GM19397 (cell line): ENCODE data around the gene SLC9A2.
A peak's percentile ranks its signal among the peaks of the same experiment; 100 is the strongest.

Experiments
- ATAC-seq: cut with Tn5 transposase; IDR thresholded peaks from one replicate; pipeline ENCODE4 v1.9.1; 2021; ENCODE audit warnings: mild to moderate bottlenecking, moderate library complexity; ENCODE audit not compliant: unreplicated experiment

Gene SLC9A2

DNA sequence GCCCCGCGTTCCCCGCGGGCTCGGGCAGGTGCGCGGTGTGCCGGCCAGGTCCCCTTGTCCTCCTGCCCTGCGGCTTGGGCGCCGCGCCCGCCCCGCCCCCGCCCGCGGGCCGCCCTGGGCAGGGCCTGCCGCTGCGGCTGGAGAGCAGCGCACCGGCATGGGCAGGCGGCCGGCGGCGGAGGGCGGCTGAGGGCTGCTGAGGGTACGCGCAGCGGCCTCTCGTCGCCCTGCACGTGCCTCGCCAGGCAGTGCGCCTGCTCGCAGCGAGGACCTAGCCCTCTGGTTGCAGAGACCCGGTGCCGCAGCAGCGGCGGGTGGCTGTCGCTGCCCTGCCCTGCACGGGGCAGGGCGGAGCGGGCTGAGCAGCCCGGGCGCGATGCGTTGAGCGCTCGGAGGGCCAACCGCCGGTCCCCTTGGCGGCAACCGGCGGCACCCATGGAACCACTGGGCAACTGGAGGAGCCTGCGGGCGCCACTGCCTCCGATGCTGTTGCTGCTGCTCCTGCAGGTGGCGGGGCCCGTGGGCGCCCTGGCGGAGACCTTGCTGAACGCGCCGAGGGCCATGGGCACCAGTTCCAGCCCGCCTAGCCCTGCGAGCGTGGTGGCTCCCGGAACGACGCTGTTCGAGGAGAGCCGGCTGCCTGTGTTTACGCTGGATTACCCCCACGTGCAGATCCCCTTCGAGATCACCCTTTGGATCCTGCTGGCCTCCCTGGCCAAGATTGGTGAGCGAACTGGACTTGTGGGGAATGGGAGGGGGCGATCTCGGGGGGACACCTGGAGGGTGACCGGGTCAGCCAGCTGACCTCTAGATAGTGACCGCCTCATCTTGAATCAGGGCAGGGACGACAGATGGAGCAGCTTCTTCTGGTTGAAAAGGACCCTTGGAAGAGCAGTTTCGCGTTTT, at the start of gene SLC9A2:
SLC9A2 (plus strand) TSS at position 140 of the 906 bp plus-strand sequence; CDS start at position 436, 296 bp downstream.
- ATAC-seq, result no peak

DNA sequence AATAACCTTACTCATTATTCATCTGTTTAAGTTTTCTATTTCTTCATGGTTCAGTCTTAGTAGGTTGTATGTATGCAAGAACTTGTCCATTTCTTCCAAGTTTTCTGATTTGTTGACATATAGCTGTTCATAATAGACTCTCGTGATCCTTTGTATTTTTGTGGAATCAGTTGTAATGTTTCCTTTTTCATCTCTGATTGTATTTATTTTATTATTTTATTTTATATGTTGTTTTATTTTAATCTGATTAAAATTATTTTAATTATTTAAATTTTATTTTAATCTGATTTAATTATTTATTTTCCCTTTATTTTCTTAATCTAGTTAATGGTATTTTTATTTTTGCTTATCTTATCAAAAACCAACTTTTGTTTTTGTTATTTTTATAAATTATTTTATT, 43.5 kb upstream of the SLC9A2 start:
- ATAC-seq, result no peak

DNA sequence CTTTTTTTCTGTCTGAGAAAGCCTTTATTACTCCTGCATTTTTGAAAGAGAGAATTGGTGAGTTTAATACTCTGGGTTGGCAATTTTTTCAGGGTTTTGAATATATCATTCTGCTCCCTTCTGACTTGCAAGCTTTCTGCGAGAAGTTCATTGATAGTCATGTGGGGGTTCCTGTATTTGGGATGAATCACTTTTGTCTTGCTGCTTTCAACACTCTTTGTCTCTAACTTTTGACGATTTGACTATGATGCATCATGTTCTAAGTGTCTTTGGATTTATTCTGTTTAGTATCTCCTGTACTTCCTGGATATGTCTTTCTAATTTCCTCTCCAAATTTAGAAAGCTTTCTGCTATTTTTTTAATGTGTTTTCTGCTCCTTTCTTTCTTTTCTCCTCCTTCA, 41.0 kb upstream of the SLC9A2 start:
- ATAC-seq, result no peak

DNA sequence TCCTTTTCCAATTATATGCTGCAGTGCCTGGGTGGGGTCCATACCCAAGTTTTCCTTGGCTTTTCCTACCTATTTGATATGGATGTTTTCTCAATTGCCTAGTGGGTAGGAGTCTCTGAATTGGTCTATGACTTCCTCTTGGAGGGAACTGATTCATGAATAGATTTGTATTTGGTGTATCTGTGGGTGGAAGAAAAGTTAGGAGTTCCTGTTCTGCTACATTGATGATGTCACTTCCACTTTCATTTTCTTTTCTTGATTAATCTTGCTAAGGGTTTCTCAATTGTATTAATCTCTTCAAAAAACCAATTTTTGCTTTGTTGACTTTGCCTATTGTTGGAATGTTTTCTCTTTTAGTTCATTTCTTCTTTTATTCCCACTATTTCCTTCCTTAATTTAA, 37.4 kb upstream of the SLC9A2 start:
- ATAC-seq, result no peak

DNA sequence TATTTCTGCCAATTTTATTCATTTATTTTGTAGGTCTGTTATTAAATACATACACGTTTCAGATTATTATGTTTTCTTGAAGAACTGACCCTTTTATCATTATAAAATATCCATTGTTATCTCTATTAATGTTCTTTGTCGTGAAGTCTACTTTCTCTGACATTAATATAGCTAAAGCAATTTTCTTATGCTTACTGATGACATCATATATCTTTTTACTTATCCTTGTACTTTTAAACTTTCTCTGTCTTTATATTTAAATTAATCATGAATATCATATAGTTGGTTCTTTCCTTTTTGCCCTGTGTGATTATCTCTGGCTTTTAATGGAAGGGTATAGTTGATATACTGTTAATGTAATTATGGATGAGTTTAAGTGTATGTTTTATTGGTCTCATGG, 36.5 kb upstream of the SLC9A2 start:
- ATAC-seq, result no peak

DNA sequence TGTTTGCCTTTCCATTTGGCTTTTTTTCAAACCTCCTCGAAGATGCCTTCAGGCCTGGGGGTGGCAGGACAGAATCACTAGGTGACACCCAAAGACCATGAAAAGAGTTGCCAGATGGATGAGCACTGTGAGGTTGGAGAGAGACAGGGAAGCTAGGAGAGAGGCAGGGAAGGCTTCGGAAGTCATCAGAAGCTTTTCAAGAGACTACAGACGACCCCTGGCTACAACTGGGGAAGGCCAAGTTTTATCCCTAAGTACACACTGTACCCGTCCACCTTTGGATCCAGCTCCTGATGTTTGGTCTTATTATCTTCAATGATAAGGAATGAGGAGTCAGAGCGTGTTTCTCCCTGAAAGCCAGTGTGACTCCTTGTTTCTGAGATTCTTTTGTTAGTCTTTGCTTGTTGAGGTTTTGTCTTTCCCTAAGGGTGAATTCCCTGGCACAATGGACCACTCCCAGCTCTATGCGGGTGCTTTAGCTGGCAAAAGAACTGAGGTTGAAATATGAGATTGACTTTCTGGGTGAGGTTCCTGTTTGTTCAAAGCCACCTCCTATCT, 33.4 kb upstream of the SLC9A2 start:
- ATAC-seq, result no peak

GRCh38 chr2:102588213-102588939, 31.0 kb upstream of the SLC9A2 start:
- no peak for ATAC-seq

GRCh38 chr2:102589444-102589843, 29.9 kb upstream of the SLC9A2 start:
- no peak for ATAC-seq

DNA sequence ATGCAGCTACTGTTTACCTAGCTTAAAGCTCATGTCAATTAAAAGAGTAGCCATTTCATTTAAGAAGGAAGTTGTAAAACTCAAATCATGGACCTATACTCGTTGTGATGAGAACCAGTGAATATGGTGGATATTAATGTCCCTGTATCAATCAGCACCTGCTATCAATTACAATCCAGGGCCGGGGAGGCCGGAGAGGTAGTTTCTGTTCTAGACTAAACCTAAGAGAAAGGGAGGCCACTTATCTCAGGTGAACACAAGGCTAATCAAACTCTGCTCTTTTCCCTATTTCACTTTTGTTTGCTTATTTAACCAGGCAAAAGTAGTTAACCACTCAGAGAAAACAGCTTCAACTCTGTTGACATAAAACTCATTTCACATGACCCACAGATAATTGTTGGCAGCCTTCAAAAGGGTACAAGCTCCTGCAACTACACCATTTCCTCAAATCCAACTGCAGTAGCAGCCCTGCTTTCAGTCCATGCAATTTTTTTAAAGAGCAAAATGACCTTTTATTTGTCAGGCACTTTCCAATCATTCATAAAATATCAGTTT, 27.8 kb upstream of the SLC9A2 start:
- ATAC-seq, result no peak

DNA sequence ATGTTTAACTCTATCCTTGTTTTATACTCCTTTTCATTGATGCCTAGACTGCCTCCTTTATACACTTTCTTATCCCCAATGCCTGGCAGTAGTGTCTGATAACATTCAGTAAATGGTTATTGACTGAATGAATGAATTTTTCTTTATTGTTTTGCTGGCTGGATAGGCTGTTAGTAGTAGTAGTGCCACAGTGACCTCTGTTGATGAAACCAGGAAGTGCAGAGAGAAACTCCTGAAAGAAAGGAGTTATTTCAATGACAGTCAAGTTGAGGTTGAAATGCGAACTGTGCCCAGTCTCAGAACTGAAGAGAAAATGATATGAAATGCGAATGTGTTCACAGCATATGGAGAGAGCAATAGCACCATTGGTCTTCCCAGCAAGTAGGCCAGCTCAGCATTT, 26.8 kb upstream of the SLC9A2 start:
- no peak for ATAC-seq

GRCh38 chr2:102593516-102593915, 25.8 kb upstream of the SLC9A2 start:
- no peak for ATAC-seq

DNA sequence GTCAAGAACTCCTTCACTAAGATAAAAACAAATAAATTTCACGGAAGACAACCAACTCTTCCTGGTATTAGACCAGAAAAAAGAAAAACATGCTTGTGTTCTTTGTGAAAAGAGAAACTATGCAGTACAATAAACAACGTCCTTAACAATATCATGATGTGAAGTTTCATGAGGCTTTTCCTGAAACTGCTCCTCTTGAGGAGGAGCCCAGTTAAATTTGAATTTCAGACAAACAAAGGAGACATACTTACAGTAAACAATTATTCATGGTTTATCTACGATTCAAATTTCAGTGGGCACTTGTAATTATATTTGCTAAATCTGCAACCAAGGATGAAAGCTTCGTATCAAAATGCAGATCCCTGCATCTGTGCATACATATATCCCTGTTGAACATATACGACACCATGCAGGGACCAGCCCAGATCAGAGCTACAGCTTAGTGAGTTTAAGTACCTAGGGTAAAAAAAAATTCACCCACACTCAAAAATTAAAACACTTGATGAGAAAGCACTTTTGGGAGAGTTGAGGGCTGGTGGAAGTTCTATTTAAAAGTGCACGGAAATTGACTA, 24.8 kb upstream of the SLC9A2 start:
- no peak for ATAC-seq

- ATAC-seq, result no peak
Observed at GRCh38 chr2:102597788-102598187, 21.6 kb upstream of the SLC9A2 start.

DNA sequence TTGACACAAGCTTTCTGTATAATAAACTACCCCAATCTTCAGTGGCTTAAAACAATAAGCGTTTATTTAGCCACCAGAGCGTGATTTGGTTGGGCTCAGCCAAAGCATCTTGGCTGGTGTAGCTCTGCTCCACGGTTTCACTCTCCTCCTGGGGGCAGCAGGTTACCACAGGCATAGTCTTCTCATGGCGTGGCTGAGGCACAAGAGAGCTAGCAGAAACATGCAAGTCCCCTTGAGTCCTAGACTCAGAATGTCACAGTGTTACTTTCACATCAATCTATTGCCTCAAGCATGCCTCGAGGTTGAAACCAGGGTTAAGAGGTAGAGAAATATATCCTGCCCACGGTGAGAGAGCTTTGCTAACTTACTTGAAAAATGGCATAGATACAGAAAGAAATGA, 19.9 kb upstream of the SLC9A2 start:
- ATAC-seq, result no peak

DNA sequence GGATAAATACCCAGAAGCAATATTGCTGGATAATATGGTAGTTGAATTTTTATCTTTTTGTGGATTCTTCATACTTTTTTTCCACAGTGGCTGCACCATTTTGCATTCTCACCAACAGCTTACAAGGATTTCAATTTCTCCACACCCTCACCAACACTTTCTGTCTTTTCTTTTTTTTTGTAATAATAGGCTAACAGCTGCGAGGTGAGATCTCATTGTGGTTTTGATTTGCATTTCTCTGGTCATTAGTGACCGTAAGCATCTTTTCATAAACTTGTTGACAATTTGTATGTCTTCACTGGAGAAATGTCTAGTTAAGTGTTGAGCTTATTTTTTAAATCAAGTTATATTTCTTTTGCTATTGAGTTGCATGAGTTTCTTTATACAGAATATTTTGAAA, 17.6 kb upstream of the SLC9A2 start:
- ATAC-seq, result no peak

GRCh38 chr2:102603904-102604303, 15.4 kb upstream of the SLC9A2 start:
- ATAC-seq, result no peak

DNA sequence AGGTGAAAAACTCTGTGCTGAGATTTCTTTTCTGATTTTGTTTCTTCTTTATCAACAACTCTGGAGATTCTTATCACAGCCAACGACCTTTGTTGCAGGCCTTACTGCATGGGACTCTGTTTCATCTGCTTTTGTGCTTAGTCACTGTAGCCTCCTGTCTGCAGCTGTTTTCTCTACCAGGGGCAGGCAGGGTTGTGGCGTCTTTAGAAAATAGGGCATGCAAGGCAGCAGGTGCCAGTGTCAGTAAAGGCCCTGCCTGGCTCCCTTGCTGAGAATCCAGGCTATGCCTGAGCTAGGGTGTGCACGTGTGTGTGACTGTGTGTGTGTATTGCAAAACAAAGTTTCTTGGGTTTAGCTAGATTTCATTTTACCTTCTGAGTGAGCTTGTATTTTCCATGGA, 14.6 kb upstream of the SLC9A2 start:
- ATAC-seq, result no peak

GRCh38 chr2:102606353-102606752, 13.0 kb upstream of the SLC9A2 start:
- no peak for ATAC-seq

- peak; percentile 80 for ATAC-seq
Observed at GRCh38 chr2:102615620-102616436, 3.5 kb upstream of the SLC9A2 start.
